OCI-LY7 (cell line): ENCODE measurements around the gene PCDH10.

ENCODE experiments used
- EZH2phosphoT487 ChIP-seq: fragments of 200-600 bp; sonication (generic); IDR thresholded peaks from 2 replicates; pipeline ENCODE4 v1.6.1; 2018; ENCODE audit warnings: low read depth, borderline replicate concordance, mild to moderate bottlenecking, mixed run types, antibody characterized with exemption, low read length, moderate library complexity, mixed read lengths
- TF ChIP-seq, protein P1 (sequence below): fragments of 200-600 bp; sonication (generic); conservative IDR thresholded peaks from 2 replicates; pipeline ENCODE4 v1.5.1; 2014; ENCODE audit warnings: mild to moderate bottlenecking, antibody characterized with exemption, low read length, moderate library complexity, mixed read lengths

DNA sequence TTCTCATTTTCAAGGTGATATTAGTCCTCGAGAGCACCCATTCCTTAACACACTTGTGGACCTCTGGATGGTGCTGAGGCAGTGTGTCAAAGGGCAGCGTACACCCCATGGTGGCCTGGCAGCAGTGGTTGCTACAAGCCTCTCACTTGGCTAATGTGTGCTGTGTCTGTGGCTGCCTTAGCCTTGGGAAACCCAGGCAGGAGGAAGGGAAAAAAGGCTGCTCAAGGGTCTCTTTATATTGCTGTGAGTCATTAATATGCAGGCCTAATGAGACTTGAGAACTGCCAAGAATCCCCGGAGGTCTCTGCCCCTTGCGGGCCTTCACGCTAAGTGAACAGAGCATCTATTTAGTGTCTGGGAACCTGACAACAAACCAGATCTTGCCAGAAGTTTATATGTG lies 7.0 kb downstream of the PCDH10 start:
- TF ChIP-seq, protein P1, sequence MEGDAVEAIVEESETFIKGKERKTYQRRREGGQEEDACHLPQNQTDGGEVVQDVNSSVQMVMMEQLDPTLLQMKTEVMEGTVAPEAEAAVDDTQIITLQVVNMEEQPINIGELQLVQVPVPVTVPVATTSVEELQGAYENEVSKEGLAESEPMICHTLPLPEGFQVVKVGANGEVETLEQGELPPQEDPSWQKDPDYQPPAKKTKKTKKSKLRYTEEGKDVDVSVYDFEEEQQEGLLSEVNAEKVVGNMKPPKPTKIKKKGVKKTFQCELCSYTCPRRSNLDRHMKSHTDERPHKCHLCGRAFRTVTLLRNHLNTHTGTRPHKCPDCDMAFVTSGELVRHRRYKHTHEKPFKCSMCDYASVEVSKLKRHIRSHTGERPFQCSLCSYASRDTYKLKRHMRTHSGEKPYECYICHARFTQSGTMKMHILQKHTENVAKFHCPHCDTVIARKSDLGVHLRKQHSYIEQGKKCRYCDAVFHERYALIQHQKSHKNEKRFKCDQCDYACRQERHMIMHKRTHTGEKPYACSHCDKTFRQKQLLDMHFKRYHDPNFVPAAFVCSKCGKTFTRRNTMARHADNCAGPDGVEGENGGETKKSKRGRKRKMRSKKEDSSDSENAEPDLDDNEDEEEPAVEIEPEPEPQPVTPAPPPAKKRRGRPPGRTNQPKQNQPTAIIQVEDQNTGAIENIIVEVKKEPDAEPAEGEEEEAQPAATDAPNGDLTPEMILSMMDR = no peak
- TF ChIP-seq EZH2phosphoT487 = no peak
